GM10266 (cell line): ENCODE measurements around the gene TLX3.
"Not testable (repeated sequence)": the region's sequence is repeated elsewhere in the genome, so short reads cannot be mapped to it uniquely, and the experiment has no call there.

ENCODE experiments used
- DNase-seq: peaks from one replicate; pipeline ENCODE4 v3.0.0; 2012; ENCODE audit errors: extremely low spot score
- TF ChIP-seq, protein P1 (sequence below): IDR thresholded peaks from 2 replicates; pipeline ENCODE4 v1.5.1; 2012; ENCODE audit warnings: mild to moderate bottlenecking, low read depth; ENCODE audit not compliant: control insufficient read depth, insufficient read depth; ENCODE audit errors: missing control alignments

TLX3 gene

DNA sequence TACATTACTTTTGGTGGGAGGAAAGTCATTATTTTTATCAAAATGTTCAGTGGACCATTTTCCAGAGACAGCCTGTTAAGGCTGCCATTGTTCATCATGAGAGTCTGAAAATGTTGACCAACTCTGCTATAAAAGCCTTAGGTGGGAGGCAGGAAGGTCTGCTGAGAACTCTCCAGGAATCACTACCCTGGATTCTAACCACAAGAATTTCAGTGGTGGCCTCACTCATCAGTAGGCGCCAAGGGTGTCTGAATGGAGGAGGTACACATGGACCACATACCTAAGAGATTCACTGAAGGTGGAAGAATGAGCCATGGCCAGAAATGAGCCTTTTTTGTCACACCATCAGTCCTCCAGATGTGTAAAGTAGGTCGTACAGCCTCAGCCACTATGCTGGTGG is 21.0 kb upstream of the TLX3 start:
- TF ChIP-seq, protein P1, sequence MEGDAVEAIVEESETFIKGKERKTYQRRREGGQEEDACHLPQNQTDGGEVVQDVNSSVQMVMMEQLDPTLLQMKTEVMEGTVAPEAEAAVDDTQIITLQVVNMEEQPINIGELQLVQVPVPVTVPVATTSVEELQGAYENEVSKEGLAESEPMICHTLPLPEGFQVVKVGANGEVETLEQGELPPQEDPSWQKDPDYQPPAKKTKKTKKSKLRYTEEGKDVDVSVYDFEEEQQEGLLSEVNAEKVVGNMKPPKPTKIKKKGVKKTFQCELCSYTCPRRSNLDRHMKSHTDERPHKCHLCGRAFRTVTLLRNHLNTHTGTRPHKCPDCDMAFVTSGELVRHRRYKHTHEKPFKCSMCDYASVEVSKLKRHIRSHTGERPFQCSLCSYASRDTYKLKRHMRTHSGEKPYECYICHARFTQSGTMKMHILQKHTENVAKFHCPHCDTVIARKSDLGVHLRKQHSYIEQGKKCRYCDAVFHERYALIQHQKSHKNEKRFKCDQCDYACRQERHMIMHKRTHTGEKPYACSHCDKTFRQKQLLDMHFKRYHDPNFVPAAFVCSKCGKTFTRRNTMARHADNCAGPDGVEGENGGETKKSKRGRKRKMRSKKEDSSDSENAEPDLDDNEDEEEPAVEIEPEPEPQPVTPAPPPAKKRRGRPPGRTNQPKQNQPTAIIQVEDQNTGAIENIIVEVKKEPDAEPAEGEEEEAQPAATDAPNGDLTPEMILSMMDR = no peak
- no peak for DNase-seq

DNA sequence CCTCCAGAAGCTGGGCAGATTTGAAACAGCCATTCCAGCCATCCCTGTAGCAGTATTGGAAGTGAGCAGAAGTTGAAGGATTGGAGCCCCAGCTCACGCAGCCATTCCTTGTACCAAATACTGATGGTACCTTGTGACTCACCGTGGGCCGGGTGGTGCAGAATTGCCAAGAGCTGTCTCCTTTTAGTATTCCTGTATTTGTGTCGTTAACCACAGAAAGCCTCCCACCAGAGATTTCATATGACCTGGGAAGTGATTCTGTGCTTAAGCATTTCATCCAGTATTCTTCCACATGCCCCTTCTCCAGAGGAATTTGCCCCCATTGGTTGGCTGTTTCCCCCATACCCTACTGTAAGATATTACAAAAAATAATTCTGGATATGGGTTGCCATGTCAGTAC is 17.7 kb upstream of the TLX3 start:
- TF ChIP-seq, protein P1 = no peak
- DNase-seq = no peak

DNA sequence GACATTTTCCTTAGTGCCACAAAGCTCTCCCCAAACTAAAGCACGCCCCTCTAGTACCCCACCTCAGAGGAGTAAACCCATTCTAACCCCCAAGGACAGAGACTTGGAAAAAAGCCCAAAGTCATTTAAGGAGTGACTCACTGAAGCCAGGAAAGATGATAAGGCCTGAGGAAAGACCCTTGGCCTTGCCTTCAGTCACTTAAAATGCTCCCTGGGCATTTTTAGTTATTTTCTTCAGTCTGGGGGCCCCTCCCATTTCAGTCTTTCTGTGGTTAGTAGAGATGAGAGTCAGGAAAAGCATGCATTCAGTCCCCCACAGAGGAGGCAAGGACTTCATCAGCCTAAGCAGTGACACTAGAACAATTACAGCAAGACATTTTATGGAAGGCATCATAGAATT is 13.7 kb upstream of the TLX3 start:
- DNase-seq = no peak
- TF ChIP-seq, protein P1 = no peak

DNA sequence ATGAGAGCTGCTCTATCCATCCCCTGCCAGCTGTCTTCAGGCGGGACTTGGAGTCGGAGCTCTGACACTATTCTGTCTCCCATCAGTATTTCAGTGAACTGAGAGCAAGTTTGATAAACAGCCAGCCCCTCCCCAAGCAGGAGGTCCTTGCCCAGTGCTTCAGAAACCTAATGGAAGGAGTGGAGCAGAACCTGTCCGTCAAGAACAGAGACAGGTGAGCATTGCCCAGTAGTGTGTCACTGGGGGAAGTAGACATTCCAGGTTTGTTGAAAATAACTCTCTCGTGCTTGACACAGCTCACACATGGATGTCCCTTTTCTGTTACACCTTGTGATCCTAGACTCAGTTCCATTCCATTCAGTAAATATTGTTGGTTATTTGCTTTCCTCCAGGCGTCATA is 13.2 kb upstream of the TLX3 start:
- DNase-seq = no peak

DNA sequence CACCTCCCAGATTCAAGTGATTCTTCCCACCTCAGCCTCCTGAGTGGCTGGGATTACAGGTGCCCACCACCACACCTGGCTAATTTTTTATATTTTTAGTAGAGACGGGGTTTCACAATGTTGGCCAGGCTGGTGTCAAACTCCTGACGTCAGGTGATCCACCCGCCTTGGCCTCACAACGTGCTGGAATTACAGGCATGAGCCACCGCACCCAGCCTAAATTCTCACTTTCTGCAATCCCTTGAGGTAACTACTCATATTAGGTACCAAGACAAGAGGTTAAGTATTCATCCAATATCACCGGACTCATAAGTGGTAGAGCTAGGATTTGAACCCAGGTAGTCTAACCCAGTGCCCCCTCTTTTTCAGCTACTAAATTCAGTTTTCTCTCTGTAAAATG is 11.1 kb upstream of the TLX3 start:
- DNase-seq = not testable (repeated sequence)

More for the DNA sequence above, 13.2 kb upstream of the TLX3 start:
- TF ChIP-seq, protein P1 = no peak

DNA sequence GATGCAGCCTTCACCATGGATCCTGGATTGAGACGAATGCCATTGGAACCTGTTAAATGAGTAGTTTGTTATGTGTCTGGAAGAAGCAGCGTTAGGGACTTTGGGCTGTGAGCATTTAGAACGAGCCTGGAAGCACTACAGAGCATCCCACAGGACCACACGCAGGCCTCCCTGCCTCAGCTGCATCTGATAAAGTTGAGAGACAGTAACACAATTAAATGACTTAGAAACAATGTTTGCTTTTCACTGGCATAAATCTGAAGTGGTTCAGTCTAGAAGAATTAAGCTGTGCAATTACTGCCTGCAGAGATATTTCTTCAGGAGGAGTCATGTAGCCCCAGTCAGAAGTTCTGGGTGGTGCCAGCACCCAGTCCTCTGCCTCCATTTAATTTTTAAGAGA is 9.8 kb upstream of the TLX3 start:
- TF ChIP-seq, protein P1 = no peak
- DNase-seq = no peak

DNA sequence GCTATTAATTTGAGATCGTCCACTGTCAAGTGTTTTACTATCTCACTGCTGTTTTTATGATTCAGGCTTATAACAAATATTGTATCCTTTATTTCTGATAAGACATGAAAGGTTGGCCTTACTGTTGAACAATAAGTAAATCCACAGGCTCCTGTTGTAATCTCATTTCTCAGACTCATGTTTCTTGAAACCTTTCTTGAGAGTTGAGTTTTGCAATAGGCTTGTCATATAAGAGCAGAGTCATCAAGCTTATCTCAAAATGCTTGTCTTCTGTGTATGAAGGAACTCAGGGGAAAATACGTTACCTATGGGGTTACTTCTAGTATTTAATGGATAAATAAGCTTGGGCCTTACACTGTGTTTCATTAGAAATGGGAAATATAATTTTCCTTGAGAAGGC is 9.2 kb upstream of the TLX3 start:
- DNase-seq = no peak

DNA sequence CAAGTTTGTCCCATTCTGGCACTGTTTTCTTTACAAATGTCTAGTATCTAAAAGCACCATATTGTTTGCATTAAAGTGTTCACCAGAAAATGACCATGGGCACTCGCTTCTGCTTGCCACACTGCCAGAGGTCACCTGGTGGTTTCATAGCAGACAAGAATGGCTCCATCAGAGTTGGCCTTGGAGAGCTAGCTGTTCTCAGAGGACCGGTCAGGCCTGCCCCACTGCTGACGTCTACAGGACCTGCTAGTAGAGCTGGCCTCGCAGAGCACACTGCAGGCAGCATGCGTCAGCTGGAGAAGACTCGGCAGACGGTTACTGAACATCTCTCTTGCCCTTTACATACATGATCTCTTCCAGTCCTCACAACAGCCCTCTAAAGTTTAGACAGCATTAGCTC is 8.7 kb upstream of the TLX3 start:
- TF ChIP-seq, protein P1 = no peak
- DNase-seq = no peak

More for the DNA sequence above, 9.2 kb upstream of the TLX3 start:
- TF ChIP-seq, protein P1 = no peak
